ENCODE measurements around the gene MEN1. TPM values are rescaled to one million over a fixed set of nuclear protein-coding genes. Genes with fewer than 3 reads are reported as not detected.

The MEN1 gene
- total and polyA plus RNA-seq, 9 of the 15 experiments (the other 6 are each of a cell fraction or from before 2014, with no cell fraction given): 3.4 to 57.2 (median 19.3) TPM

GRCh38 chr11:64850979-64851567, 40.7 kb upstream of the MEN1 start (continued):
- no peak for TF ChIP-seq ZKSCAN1 (IDR thresholded peaks at IDR 0.05; ENCODE audit: low read depth, low read length)
- no peak for TF ChIP-seq NKRF (IDR thresholded peaks at IDR 0.05; ENCODE audit: borderline replicate concordance)
- TF ChIP-seq ESRRA (IDR thresholded peaks at IDR 0.05; ENCODE audit: borderline replicate concordance, low read depth): no peak
- TF ChIP-seq EGR1 (conservative IDR thresholded peaks at IDR 0.05): peak; percentile 66
- TF ChIP-seq MAX (CRISPR knock-in tag; IDR thresholded peaks at IDR 0.05): 0 out of 2 replicates have a peak, but pooled peaks have one; percentile 20
- peak; percentile 51 for TF ChIP-seq POLR2G (IDR thresholded peaks at IDR 0.05; ENCODE audit: low read depth, low read length)
- no peak for TF ChIP-seq MYC (IDR thresholded peaks at IDR 0.05; ENCODE audit: low read depth, low read length)
- peak; percentile 20; the same call in 1 of the 2 replicates for TF ChIP-seq MYC (CRISPR knock-in tag; IDR thresholded peaks at IDR 0.05; ENCODE audit: borderline replicate concordance, low read depth)
- TF ChIP-seq FOXK2 (conservative IDR thresholded peaks at IDR 0.05 in 1 of 2, IDR thresholded peaks at IDR 0.05 in 1 of 2; ENCODE audit: low read depth in 2 of 2): no peak
- TF ChIP-seq ZBTB7A (IDR thresholded peaks at IDR 0.05; ENCODE audit: borderline replicate concordance, control insufficient read depth, low read depth, low read length): peak; percentile 71; the same call in 1 of the 2 replicates
- TF ChIP-seq ZNF445 (CRISPR knock-in tag; IDR thresholded peaks at IDR 0.05; ENCODE audit: low read depth): no peak
- no peak for TF ChIP-seq NFATC3 (IDR thresholded peaks at IDR 0.05)
